ENCODE measurements around the gene CNOT6L.

GRCh38 chr4:77819404-77819842 is 255 bp upstream of the CNOT6L start:
- no peak for TF ChIP-seq CTCF (IDR thresholded peaks at IDR 0.05)
- peak in 1 of 2 donors; percentile 40 for TF ChIP-seq POLR2A (IDR thresholded peaks at IDR 0.05)
